ENCODE measurements around the gene SNAPC4.
"Not testable (repeated sequence)": the region's sequence is repeated elsewhere in the genome, so short reads cannot be mapped to it uniquely, and the experiment has no call there.

The SNAPC4 gene

DNA sequence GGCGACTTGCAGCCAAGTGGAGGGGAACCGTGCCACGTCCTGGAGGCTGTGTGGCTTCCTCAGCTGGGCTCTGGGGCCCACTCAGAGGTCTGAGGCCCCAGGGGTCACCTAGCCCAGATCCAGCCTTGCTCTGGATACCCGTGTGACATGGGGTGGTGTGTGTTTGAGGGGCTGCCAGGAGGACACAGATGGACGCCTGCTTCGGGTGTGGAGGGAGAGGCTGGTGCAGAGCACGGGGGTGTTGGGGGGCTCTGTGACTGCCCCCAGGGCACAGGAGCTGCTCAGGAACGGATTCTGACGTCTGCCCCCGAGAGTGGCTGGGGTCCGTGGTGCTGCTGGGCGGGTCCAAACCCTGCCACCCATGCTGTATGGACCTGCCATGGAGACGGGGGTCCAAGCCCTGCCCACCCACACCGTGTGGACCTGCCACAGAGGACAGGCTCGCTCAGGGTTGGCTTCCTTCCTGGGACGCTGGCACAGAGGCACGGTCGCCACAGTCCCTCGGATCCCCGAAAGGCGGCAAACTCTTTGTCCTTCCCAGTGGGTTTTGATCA is 29.2 kb upstream of the SNAPC4 start:
- DNase-seq (ENCODE audit: low spot score): no peak
- TF ChIP-seq, protein P1, sequence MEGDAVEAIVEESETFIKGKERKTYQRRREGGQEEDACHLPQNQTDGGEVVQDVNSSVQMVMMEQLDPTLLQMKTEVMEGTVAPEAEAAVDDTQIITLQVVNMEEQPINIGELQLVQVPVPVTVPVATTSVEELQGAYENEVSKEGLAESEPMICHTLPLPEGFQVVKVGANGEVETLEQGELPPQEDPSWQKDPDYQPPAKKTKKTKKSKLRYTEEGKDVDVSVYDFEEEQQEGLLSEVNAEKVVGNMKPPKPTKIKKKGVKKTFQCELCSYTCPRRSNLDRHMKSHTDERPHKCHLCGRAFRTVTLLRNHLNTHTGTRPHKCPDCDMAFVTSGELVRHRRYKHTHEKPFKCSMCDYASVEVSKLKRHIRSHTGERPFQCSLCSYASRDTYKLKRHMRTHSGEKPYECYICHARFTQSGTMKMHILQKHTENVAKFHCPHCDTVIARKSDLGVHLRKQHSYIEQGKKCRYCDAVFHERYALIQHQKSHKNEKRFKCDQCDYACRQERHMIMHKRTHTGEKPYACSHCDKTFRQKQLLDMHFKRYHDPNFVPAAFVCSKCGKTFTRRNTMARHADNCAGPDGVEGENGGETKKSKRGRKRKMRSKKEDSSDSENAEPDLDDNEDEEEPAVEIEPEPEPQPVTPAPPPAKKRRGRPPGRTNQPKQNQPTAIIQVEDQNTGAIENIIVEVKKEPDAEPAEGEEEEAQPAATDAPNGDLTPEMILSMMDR (IDR thresholded peaks at IDR 0.05; ENCODE audit: extremely low read depth, insufficient read depth, missing control alignments): no peak
- in situ Hi-C loops (cut with MboI; ENCODE audit: low pct_unique_long_range_greater_than_20kb, low sequenced_read_pairs, unreplicated experiment): no loop called here

DNA sequence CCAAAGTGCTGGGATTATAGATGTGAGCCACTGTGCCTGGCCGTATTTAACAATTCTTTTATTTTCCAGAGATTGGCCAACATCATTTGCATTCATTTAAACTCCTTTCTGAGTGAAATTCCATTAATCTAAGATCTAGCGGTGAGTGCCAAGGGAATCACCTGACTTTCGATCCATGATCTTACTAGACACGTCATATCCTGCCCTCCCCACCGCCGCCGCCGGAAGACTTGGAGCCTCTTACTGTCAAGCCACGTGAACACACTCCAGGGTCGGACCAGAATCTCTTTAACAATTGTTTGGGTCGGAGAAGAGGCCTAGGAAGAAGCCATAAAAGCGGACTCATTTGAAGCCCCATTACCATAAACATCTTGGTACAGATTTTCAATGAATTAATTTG is 26.8 kb upstream of the SNAPC4 start:
- no peak for DNase-seq (ENCODE audit: low spot score)
- TF ChIP-seq, protein P1 (IDR thresholded peaks at IDR 0.05; ENCODE audit: extremely low read depth, insufficient read depth, missing control alignments): no peak
- in situ Hi-C loops (cut with MboI; ENCODE audit: low pct_unique_long_range_greater_than_20kb, low sequenced_read_pairs, unreplicated experiment): no loop called here

DNA sequence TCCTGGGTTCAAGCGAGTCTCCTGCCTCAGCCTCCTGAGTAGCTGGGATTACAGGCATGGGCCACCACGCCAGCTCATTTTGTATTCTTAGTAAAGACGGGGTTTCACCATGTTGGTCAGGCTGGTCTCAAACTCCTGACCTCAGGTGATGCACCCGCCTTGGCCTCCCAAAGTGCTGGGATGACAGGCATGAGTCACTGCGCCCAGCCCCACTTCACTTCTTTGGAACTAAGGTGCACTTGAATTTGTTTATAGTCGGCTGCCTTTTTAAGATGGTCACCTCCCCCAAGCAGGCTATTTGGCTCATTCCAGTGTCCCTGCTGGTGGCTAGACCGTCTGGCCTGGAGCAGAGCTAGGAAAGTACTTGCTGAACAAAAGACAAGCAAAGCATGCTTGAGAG is 25.4 kb upstream of the SNAPC4 start:
- DNase-seq (ENCODE audit: low spot score); in situ Hi-C loops (cut with MboI; ENCODE audit: low pct_unique_long_range_greater_than_20kb, low sequenced_read_pairs, unreplicated experiment): not testable (repeated sequence)

DNA sequence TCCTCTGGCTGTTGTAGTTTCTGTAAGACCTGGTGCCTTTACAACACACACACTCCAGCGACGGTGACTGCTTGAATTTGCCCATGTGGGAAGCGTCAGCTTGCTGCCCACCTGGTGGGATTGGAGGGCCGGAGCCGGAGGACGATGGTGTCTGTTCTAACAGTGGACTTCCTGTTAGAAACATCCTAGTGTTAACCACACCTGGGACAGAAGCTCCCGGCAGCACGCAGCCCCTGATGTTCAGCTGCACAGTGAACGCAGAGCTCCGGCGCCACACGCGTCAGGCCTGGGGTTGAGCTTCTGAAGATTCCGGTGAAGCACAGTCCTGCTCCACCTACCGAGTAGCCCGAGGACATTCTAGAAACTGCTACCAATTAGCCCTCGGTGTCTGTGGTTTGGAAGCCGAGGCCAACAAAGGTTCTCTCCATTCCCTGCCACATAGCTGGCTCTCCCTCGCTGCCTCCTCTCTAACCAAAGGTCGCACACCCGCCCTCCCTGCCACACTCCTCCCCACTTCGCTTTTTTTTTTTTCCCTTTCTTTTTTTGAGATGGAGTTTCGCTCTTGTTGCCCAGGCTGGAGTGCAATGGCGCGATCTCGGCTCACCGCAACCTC is 24.9 kb upstream of the SNAPC4 start:
- DNase-seq (ENCODE audit: low spot score): no peak
- TF ChIP-seq, protein P1 (IDR thresholded peaks at IDR 0.05; ENCODE audit: extremely low read depth, insufficient read depth, missing control alignments): no peak
- in situ Hi-C loops (cut with MboI; ENCODE audit: low pct_unique_long_range_greater_than_20kb, low sequenced_read_pairs, unreplicated experiment): no loop called here

DNA sequence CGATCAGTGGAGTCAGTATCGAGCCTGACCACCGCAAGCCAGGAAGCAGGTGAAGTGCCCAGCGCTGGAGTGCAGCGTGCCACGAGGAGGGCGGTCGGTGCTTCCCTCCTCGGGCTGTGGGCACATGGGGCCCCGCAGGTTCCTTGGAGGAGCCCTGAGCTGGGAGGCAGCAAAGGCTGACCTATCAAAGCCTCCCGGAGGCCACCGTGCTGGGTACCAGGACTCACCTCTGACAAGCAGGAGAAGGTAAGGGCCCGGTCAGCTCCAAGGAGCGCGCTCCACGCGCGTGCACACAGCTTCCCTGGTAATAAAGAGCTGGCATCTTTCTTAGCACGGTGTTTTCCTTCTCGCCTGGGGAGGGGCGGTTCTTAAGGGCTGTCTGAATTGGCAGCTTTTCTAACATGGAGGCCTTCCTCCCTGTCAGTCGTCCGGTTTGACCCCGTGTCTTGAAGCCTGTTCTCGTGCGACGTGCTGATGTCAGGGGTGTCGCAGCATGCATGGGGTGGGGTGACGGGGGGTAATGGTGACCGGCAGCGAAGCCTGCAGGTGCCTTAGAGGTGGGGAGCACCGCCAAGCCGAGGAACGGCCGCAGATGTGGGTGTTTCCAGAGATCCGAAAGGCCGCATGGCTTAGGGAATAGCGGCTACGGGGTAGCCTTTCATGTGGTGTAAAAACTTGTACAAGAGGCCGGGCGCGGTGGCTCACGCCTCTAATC is 23.6 kb upstream of the SNAPC4 start:
- TF ChIP-seq, protein P1 (IDR thresholded peaks at IDR 0.05; ENCODE audit: extremely low read depth, insufficient read depth, missing control alignments): no peak
- no peak for DNase-seq (ENCODE audit: low spot score)
- in situ Hi-C loops (cut with MboI; ENCODE audit: low pct_unique_long_range_greater_than_20kb, low sequenced_read_pairs, unreplicated experiment): no loop called here

DNA sequence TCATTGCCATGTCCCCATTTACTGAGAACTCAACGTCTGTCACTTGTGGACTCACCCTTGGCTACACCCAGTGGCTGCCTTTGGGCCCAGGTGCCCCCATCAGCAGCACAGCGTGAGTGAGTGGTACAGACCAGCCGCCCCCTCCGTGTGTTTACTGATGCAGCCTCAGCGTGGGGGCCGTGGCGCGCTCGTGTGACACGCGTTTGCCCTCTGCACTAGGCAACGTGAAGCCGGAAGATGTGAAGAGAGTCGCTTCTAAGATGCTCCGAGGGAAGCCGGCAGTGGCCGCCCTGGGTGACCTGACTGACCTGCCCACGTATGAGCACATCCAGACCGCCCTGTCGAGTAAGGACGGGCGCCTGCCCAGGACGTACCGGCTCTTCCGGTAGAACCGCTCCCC is 22.9 kb upstream of the SNAPC4 start:
- TF ChIP-seq, protein P1 (IDR thresholded peaks at IDR 0.05; ENCODE audit: extremely low read depth, insufficient read depth, missing control alignments): no peak
- in situ Hi-C loops (cut with MboI; ENCODE audit: low pct_unique_long_range_greater_than_20kb, low sequenced_read_pairs, unreplicated experiment): no loop called here
- no peak for DNase-seq (ENCODE audit: low spot score)

DNA sequence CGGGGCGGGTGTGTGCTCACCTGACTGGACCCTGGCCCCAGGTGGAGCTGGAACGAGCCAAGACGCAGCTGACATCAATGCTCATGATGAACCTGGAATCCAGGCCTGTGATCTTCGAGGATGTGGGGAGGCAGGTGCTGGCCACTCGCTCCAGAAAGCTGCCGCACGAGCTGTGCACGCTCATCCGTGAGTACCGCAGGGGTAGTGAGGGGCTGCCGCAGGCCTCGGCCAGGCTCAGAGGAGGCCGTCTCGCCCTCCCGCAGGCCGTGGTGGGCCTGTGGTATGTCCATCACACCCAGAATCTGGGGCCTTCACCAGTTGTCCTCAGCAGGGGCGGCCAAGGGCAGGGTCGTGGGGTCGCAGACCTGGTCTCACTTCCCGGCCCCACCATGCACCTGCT is 21.8 kb upstream of the SNAPC4 start:
- TF ChIP-seq, protein P1 (IDR thresholded peaks at IDR 0.05; ENCODE audit: extremely low read depth, insufficient read depth, missing control alignments): no peak
- in situ Hi-C loops (cut with MboI; ENCODE audit: low pct_unique_long_range_greater_than_20kb, low sequenced_read_pairs, unreplicated experiment): no loop called here
- no peak for DNase-seq (ENCODE audit: low spot score)

All from GM13977 (cell line).